ENCODE data around the gene ATG5.

DNA sequence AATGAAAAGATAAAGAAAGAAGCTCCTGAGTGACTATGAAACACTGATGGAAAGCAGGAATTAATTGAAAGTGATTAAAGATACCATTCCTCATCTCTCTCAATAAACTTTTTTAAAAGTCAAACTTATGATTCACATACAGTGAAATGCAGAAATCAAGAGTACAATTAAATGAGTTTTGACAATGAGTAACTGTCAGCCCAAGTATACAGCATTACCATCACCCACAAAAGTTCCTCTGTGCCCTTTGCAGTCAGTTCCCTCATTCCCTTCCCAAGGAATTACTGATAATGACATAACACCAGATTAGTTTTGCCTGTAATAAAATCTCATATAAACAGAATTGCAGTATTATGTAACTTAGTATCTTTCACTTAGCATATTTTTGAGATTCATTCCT is 44.5 kb downstream of the ATG5 start:
- TF ChIP-seq, protein P1, sequence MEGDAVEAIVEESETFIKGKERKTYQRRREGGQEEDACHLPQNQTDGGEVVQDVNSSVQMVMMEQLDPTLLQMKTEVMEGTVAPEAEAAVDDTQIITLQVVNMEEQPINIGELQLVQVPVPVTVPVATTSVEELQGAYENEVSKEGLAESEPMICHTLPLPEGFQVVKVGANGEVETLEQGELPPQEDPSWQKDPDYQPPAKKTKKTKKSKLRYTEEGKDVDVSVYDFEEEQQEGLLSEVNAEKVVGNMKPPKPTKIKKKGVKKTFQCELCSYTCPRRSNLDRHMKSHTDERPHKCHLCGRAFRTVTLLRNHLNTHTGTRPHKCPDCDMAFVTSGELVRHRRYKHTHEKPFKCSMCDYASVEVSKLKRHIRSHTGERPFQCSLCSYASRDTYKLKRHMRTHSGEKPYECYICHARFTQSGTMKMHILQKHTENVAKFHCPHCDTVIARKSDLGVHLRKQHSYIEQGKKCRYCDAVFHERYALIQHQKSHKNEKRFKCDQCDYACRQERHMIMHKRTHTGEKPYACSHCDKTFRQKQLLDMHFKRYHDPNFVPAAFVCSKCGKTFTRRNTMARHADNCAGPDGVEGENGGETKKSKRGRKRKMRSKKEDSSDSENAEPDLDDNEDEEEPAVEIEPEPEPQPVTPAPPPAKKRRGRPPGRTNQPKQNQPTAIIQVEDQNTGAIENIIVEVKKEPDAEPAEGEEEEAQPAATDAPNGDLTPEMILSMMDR (conservative IDR thresholded peaks at IDR 0.05; ENCODE audit: low read depth in 2 of 2), result no peak
- TF ChIP-seq NANOG (IDR thresholded peaks at IDR 0.05; ENCODE audit: borderline replicate concordance) (no peak), POLR2AphosphoS5 (IDR thresholded peaks at IDR 0.05; ENCODE audit: low read depth) (no peak), JUNB (IDR thresholded peaks at IDR 0.05; ENCODE audit: unreplicated experiment) (no peak), EZH2 (IDR thresholded peaks at IDR 0.05; ENCODE audit: low read depth, unreplicated experiment) (no peak), CREB1 (CRISPR knock-in tag; IDR thresholded peaks at IDR 0.05; ENCODE audit: low read depth) (no peak), ZNF331 (CRISPR knock-in tag; IDR thresholded peaks at IDR 0.05; ENCODE audit: low read depth) (no peak), EZH2phosphoT487 (IDR thresholded peaks at IDR 0.05; ENCODE audit: unreplicated experiment) (no peak), STAT1 (IDR thresholded peaks at IDR 0.05; ENCODE audit: unreplicated experiment) (no peak)
- TF ChIP-seq, protein P2, sequence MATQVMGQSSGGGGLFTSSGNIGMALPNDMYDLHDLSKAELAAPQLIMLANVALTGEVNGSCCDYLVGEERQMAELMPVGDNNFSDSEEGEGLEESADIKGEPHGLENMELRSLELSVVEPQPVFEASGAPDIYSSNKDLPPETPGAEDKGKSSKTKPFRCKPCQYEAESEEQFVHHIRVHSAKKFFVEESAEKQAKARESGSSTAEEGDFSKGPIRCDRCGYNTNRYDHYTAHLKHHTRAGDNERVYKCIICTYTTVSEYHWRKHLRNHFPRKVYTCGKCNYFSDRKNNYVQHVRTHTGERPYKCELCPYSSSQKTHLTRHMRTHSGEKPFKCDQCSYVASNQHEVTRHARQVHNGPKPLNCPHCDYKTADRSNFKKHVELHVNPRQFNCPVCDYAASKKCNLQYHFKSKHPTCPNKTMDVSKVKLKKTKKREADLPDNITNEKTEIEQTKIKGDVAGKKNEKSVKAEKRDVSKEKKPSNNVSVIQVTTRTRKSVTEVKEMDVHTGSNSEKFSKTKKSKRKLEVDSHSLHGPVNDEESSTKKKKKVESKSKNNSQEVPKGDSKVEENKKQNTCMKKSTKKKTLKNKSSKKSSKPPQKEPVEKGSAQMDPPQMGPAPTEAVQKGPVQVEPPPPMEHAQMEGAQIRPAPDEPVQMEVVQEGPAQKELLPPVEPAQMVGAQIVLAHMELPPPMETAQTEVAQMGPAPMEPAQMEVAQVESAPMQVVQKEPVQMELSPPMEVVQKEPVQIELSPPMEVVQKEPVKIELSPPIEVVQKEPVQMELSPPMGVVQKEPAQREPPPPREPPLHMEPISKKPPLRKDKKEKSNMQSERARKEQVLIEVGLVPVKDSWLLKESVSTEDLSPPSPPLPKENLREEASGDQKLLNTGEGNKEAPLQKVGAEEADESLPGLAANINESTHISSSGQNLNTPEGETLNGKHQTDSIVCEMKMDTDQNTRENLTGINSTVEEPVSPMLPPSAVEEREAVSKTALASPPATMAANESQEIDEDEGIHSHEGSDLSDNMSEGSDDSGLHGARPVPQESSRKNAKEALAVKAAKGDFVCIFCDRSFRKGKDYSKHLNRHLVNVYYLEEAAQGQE (IDR thresholded peaks at IDR 0.05; ENCODE audit: unreplicated experiment), result no peak
- TF ChIP-seq, protein P3, sequence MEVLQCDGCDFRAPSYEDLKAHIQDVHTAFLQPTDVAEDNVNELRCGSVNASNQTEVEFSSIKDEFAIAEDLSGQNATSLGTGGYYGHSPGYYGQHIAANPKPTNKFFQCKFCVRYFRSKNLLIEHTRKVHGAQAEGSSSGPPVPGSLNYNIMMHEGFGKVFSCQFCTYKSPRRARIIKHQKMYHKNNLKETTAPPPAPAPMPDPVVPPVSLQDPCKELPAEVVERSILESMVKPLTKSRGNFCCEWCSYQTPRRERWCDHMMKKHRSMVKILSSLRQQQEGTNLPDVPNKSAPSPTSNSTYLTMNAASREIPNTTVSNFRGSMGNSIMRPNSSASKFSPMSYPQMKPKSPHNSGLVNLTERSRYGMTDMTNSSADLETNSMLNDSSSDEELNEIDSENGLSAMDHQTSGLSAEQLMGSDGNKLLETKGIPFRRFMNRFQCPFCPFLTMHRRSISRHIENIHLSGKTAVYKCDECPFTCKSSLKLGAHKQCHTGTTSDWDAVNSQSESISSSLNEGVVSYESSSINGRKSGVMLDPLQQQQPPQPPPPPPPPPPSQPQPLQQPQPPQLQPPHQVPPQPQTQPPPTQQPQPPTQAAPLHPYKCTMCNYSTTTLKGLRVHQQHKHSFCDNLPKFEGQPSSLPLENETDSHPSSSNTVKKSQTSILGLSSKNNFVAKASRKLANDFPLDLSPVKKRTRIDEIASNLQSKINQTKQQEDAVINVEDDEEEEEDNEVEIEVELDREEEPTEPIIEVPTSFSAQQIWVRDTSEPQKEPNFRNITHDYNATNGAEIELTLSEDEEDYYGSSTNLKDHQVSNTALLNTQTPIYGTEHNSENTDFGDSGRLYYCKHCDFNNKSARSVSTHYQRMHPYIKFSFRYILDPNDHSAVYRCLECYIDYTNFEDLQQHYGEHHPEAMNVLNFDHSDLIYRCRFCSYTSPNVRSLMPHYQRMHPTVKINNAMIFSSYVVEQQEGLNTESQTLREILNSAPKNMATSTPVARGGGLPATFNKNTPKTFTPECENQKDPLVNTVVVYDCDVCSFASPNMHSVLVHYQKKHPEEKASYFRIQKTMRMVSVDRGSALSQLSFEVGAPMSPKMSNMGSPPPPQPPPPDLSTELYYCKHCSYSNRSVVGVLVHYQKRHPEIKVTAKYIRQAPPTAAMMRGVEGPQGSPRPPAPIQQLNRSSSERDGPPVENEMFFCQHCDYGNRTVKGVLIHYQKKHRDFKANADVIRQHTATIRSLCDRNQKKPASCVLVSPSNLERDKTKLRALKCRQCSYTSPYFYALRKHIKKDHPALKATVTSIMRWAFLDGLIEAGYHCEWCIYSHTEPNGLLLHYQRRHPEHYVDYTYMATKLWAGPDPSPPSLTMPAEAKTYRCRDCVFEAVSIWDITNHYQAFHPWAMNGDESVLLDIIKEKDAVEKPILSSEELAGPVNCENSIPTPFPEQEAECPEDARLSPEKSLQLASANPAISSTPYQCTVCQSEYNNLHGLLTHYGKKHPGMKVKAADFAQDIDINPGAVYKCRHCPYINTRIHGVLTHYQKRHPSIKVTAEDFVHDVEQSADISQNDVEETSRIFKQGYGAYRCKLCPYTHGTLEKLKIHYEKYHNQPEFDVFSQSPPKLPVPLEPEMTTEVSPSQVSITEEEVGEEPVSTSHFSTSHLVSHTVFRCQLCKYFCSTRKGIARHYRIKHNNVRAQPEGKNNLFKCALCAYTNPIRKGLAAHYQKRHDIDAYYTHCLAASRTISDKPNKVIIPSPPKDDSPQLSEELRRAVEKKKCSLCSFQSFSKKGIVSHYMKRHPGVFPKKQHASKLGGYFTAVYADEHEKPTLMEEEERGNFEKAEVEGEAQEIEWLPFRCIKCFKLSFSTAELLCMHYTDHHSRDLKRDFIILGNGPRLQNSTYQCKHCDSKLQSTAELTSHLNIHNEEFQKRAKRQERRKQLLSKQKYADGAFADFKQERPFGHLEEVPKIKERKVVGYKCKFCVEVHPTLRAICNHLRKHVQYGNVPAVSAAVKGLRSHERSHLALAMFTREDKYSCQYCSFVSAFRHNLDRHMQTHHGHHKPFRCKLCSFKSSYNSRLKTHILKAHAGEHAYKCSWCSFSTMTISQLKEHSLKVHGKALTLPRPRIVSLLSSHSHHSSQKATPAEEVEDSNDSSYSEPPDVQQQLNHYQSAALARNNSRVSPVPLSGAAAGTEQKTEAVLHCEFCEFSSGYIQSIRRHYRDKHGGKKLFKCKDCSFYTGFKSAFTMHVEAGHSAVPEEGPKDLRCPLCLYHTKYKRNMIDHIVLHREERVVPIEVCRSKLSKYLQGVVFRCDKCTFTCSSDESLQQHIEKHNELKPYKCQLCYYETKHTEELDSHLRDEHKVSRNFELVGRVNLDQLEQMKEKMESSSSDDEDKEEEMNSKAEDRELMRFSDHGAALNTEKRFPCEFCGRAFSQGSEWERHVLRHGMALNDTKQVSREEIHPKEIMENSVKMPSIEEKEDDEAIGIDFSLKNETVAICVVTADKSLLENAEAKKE (CRISPR knock-in tag; IDR thresholded peaks at IDR 0.05), result no peak
- TF ChIP-seq, protein P4, sequence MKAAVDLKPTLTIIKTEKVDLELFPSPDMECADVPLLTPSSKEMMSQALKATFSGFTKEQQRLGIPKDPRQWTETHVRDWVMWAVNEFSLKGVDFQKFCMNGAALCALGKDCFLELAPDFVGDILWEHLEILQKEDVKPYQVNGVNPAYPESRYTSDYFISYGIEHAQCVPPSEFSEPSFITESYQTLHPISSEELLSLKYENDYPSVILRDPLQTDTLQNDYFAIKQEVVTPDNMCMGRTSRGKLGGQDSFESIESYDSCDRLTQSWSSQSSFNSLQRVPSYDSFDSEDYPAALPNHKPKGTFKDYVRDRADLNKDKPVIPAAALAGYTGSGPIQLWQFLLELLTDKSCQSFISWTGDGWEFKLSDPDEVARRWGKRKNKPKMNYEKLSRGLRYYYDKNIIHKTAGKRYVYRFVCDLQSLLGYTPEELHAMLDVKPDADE (IDR thresholded peaks at IDR 0.05), result no peak
